Esophagus muscularis mucosa (tissue), 4 donors: ENCODE results near the gene RAI14. TPM values are rescaled to one million over a fixed set of nuclear protein-coding genes. Genes with fewer than 3 reads are reported as not detected.

Experiments
- DNase-seq: peaks from one replicate; pipeline ENCODE4 v3.0.0-alpha.2; 2017; ENCODE audit errors: extremely low spot score
- H3K27ac ChIP-seq, 4 donors: fragments of 200-600 bp; sonication (generic); replicated peaks in 1 of 4; 1 replicate in 3 of 4; 2 replicates in 1 of 4; pipeline ENCODE4 v1.5.1; 2016 to 2019; ENCODE audit warnings: mild to moderate bottlenecking in 1 of 4
- H3K27me3 ChIP-seq, 4 donors: fragments of 200-600 bp; sonication (generic); one replicate each; pipeline versions ENCODE4 v1.5.1 to v1.6.0; 2016 to 2019
- H3K36me3 ChIP-seq, 4 donors: fragments of 200-600 bp; sonication (generic); one replicate each; pipeline ENCODE4 v1.5.1; 2016 to 2019
- H3K4me1 ChIP-seq, 4 donors: fragments of 200-600 bp; sonication (generic); one replicate each; pipeline ENCODE4 v1.5.1; 2016 to 2019
- H3K4me3 ChIP-seq, 4 donors: fragments of 200-600 bp; sonication (generic); 1 replicate in 2 of 4; 2 replicates in 2 of 4; pipeline ENCODE4 v1.5.1; 2016 to 2019; ENCODE audit warnings: mild to moderate bottlenecking in 4 of 4, moderate library complexity in 1 of 4
- H3K9me3 ChIP-seq, 4 donors: fragments of 200-600 bp; sonication (generic); 1 replicate in 3 of 4; 2 replicates in 1 of 4; pipeline ENCODE4 v1.5.1; 2016 to 2019
- EP300 ChIP-seq: sonication (generic); formaldehyde crosslinking; IDR thresholded peaks from one replicate; pipeline ENCODE4 v1.6.1; 2017; ENCODE audit warnings: antibody characterized with exemption
- POLR2A ChIP-seq: fragments of 450-650 bp; IDR thresholded peaks from one replicate; pipeline ENCODE4 v1.6.1; 2017; ENCODE audit warnings: antibody characterized with exemption, moderate library complexity, mild to moderate bottlenecking, low read depth
- POLR2AphosphoS5 ChIP-seq, 2 donors: sonication (generic); formaldehyde crosslinking; IDR thresholded peaks; one replicate each; pipeline ENCODE4 v1.6.1; 2017; ENCODE audit warnings: antibody characterized with exemption in 2 of 2
- WGBS: methylation state at CpG from one replicate; pipeline ENCODE4 v1.1.5; 2018; 5-methylcytosine and 5-hydroxymethylcytosine counted together
- intact Hi-C: fragments of 100-400 bp; cut with DNase I; formaldehyde crosslinking; loops from one replicate; pipeline ENCODE4 v1.15.1; 2023
- total RNA-seq, 4 donors: library from RNA; depleted of rRNA; stranded (reverse); fragments of >200 nt; gene quantifications; one replicate each; pipeline versions ENCODE4 v1.1.0 to v1.2.1, GENCODE V29; 2016
- TF ChIP-seq, protein P1 (sequence below), 3 experiments: fragments of 200-600 bp in 2 of 3; fragments of 450-650 bp in 1 of 3; sonication (generic) in 2 of 3; IDR thresholded peaks; one replicate each; pipeline ENCODE4 v1.5.1; 2017 to 2019; ENCODE audit warnings: antibody characterized with exemption in 3 of 3, mild to moderate bottlenecking in 2 of 3, moderate library complexity in 1 of 3

RAI14 gene
- total RNA-seq, 4 donors from 2014 or later = 57.3 to 76.4 (median 68.1) TPM

DNA sequence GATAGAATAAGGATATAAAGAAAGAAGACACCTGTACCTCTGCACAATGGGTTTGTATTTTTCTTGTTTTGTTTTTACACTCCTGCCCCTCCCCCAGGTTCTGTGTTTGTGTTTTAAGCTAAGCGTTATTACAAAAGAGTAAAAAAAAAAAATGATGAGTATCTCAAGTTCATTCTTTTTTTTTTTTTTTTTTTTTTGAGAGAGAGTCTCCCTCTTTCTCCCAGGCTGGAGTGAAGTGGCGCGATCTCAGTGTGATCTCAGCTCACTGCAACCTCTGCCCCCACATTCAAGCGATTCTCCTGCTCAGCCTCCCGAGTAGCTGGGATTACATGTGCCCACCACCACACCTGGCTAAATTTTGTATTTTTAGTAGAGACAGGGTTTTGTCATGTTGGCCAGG is 29.4 kb upstream of the RAI14 start:
- DNase-seq = no peak
- intact Hi-C loops = no loop called here
- peaks cover 0 to 8% (median 6%) of the 10 kb centered on the region in 4 donors for H3K4me1 ChIP-seq
- no peak overlapping the region for H3K4me3 ChIP-seq
- no peak overlapping the region for H3K27ac ChIP-seq
- 85% methylated on average over 5 of the region's 5 CpGs for WGBS
- H3K9me3 ChIP-seq = no peaks in the 10 kb centered on the region
- H3K27me3 ChIP-seq = no peaks in the 10 kb centered on the region
- no peaks in the 10 kb centered on the region for H3K36me3 ChIP-seq
- TF ChIP-seq POLR2A (no peak), POLR2AphosphoS5 (IDR thresholded peaks at IDR 0.05) (no peak), EP300 (no peak)
- TF ChIP-seq, protein P1, sequence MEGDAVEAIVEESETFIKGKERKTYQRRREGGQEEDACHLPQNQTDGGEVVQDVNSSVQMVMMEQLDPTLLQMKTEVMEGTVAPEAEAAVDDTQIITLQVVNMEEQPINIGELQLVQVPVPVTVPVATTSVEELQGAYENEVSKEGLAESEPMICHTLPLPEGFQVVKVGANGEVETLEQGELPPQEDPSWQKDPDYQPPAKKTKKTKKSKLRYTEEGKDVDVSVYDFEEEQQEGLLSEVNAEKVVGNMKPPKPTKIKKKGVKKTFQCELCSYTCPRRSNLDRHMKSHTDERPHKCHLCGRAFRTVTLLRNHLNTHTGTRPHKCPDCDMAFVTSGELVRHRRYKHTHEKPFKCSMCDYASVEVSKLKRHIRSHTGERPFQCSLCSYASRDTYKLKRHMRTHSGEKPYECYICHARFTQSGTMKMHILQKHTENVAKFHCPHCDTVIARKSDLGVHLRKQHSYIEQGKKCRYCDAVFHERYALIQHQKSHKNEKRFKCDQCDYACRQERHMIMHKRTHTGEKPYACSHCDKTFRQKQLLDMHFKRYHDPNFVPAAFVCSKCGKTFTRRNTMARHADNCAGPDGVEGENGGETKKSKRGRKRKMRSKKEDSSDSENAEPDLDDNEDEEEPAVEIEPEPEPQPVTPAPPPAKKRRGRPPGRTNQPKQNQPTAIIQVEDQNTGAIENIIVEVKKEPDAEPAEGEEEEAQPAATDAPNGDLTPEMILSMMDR (IDR thresholded peaks at IDR 0.05) = no peak

DNA sequence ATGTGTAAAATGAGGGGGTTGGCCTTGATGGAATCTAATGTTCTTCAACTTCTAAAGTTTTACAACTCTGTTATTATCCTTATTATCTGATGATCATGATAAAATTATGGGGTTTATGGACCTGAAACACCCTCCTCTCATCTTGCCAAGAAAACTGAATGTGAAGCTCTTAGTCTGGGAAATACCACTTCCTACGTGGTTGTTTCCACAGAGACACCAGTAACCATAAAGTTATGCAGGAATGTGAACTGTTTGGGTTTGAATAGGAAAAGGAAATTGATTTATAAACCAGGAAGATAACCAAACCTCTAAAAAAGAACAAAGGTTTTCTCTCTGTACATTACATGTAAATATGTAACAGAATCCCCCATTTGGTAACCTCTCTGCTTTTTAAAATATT is 28.3 kb upstream of the RAI14 start:
- no peak overlapping the region for H3K4me3 ChIP-seq
- WGBS = 71% methylated on average over 1 of the region's 1 CpG
- H3K27ac ChIP-seq = no peak overlapping the region
- H3K9me3 ChIP-seq = no peaks in the 10 kb centered on the region
- no peak for DNase-seq
- peaks cover 0 to 2% (median 0%) of the 10 kb centered on the region in 4 donors for H3K4me1 ChIP-seq
- TF ChIP-seq POLR2A (no peak), EP300 (no peak), POLR2AphosphoS5 (IDR thresholded peaks at IDR 0.05) (no peak)
- TF ChIP-seq, protein P1 (IDR thresholded peaks at IDR 0.05) = no peak
- no peaks in the 10 kb centered on the region for H3K27me3 ChIP-seq
- intact Hi-C loops = no loop called here
- no peaks in the 10 kb centered on the region for H3K36me3 ChIP-seq

DNA sequence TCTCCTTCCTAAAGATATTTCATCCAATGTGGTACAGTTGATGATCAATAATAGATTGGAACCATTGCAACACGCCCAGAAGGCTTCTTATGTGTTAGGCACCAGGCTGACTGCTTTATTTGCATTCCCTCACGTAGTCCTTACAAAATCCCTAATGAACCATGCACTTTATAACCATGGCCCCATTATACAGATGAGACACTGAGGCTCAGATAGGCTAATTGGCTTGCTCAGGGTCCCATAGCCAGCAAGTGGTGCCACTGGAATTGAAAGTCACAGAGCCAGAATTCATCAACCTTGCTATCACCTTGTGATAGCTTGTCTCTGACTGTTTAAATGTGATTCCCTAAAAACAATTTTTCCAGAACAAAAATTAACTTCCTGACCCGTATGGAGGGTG is 27.8 kb upstream of the RAI14 start:
- Histone ChIP-seq H3K4me1 (peaks cover 0 to 7% (median 0%) of the 10 kb centered on the region in 4 donors), H3K27ac (no peak overlapping the region), H3K4me3 (no peak overlapping the region), H3K27me3 (no peaks in the 10 kb centered on the region), H3K36me3 (no peaks in the 10 kb centered on the region), H3K9me3 (no peaks in the 10 kb centered on the region)
- no peak for DNase-seq
- no peak for TF ChIP-seq POLR2AphosphoS5 (IDR thresholded peaks at IDR 0.05)
- TF ChIP-seq EP300 = no peak
- TF ChIP-seq, protein P1 (IDR thresholded peaks at IDR 0.05) = no peak
- no peak for TF ChIP-seq POLR2A
- WGBS = 84% methylated on average over 3 of the region's 3 CpGs
- intact Hi-C loops = no loop called here

DNA sequence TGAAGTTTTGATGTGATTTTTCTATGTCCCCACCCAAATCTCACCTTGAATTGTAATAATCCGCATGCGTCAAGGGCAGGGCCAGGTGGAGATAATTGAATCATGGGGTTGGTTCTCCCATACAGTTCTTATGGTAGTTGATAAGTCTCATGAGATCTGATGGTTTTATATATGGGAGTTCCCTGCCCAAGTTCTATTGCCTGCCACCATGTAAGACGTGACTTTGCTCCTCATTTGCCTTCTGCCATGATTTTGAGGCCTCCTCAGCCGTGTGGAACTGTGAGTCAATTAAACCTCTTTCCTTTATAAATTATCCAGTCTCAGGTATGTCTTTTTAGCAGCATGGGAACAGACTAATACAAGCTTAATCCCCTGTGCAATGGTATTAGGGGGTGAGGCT is 25.5 kb upstream of the RAI14 start:
- Histone ChIP-seq H3K27ac (no peak overlapping the region), H3K9me3 (no peaks in the 10 kb centered on the region), H3K36me3 (no peaks in the 10 kb centered on the region), H3K27me3 (no peaks in the 10 kb centered on the region), H3K4me1 (peaks cover 0 to 7% (median 0%) of the 10 kb centered on the region in 4 donors), H3K4me3 (no peak overlapping the region)
- intact Hi-C loops = no loop called here
- WGBS = 98% methylated on average over 4 of the region's 4 CpGs
- TF ChIP-seq, protein P1 (IDR thresholded peaks at IDR 0.05) = no peak
- TF ChIP-seq POLR2AphosphoS5 (IDR thresholded peaks at IDR 0.05) (no peak), EP300 (no peak), POLR2A (no peak)
- no peak for DNase-seq

DNA sequence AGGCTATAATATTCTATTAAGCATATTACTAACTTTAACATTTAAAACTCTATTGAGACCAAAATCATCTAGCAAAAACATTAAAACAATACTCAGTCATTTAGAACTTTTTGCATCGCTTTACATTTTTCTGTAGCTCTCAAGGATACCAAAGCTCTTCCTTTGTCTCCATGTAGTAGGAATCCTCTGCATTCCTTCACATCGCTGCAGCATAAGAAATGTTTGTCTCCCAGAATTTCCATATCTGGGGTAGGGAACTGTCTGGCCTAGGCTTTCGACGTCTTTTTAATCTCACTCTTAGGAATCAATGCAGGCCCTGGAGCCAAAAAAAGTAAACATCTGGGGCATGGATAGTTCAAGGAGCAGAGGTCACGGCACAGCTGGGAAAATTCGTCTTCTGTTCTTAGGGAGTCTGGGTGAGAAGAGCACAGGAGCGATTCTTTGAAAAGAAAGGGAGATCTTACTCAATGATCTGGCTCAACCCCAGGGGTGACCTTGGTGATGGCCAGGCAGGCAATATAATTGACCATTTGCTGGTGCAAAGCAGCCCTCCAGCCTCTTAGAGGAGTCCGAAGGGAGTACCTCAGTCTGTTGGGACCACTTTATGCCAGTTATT is 23.2 kb upstream of the RAI14 start:
- DNase-seq = no peak
- whole genome bisulfite sequencing = 65% methylated on average over 8 of the region's 8 CpGs
- intact Hi-C loops = no loop called here
- TF ChIP-seq, protein P1 (IDR thresholded peaks at IDR 0.05) = no peak
- TF ChIP-seq EP300 (no peak), POLR2AphosphoS5 (IDR thresholded peaks at IDR 0.05) (no peak), POLR2A (no peak)
- no peaks in the 10 kb centered on the region for H3K36me3 ChIP-seq
- no peak overlapping the region for H3K27ac ChIP-seq
- peaks cover 0 to 7% (median 0%) of the 10 kb centered on the region in 4 donors for H3K4me1 ChIP-seq
- H3K4me3 ChIP-seq = no peak overlapping the region
- H3K9me3 ChIP-seq = no peaks in the 10 kb centered on the region
- H3K27me3 ChIP-seq = no peaks in the 10 kb centered on the region
